Smooth muscle cell (in vitro differentiated cells): ENCODE measurements around the gene NUP50. TPM values are rescaled to one million over a fixed set of nuclear protein-coding genes. Genes with fewer than 3 reads are reported as not detected.

Source experiments
- DNase-seq: peaks from one replicate; lab custom pipeline; 2025; ENCODE audit not compliant: unreplicated experiment; lab: John Stamatoyannopoulos, UW
- H2AFZ ChIP-seq: fragments of 200-600 bp; sonication (generic); 2 replicates; pipeline ENCODE4 v1.6.0; 2016; ENCODE audit warnings: antibody characterized with exemption, low read depth, mild to moderate bottlenecking
- H3F3A ChIP-seq: fragments of 200-600 bp; sonication (generic); 2 replicates; pipeline ENCODE4 v1.6.0; 2017; ENCODE audit warnings: antibody characterized with exemption, low read depth
- H3K27ac ChIP-seq: fragments of 200-600 bp; sonication (generic); 2 replicates; pipeline ENCODE4 v1.5.1; 2016; ENCODE audit warnings: low read depth, mild to moderate bottlenecking
- H3K27me3 ChIP-seq: fragments of 200-600 bp; sonication (generic); 2 replicates; pipeline ENCODE4 v1.6.1; 2016; ENCODE audit warnings: low read depth, mild to moderate bottlenecking
- H3K36me3 ChIP-seq: fragments of 200-600 bp; sonication (generic); 2 replicates; pipeline ENCODE4 v1.5.1; 2016; ENCODE audit warnings: low read depth
- H3K4me1 ChIP-seq: fragments of 200-600 bp; sonication (generic); 2 replicates; pipeline ENCODE4 v1.5.1; 2016; ENCODE audit warnings: low read depth
- H3K4me2 ChIP-seq: fragments of 200-600 bp; sonication (generic); 2 replicates; pipeline ENCODE4 v1.6.0; 2016; ENCODE audit warnings: mild to moderate bottlenecking
- H3K4me3 ChIP-seq: fragments of 200-600 bp; sonication (generic); 2 replicates; pipeline ENCODE4 v1.5.1; 2016; ENCODE audit warnings: mild to moderate bottlenecking
- H3K79me2 ChIP-seq: fragments of 200-600 bp; sonication (generic); 2 replicates; pipeline ENCODE4 v1.6.0; 2016; ENCODE audit warnings: low read depth, mild to moderate bottlenecking
- H3K9ac ChIP-seq: fragments of 200-600 bp; sonication (generic); 2 replicates; pipeline ENCODE4 v1.6.0; 2016; ENCODE audit warnings: low read depth
- H3K9me3 ChIP-seq: fragments of 200-600 bp; sonication (generic); replicated peaks from 2 replicates; pipeline ENCODE4 v1.5.1; 2016; ENCODE audit warnings: low read depth
- H4K20me1 ChIP-seq: fragments of 200-600 bp; sonication (generic); 2 replicates; pipeline ENCODE4 v1.6.0; 2016; ENCODE audit warnings: low read depth
- WGBS: methylation state at CpG from one replicate; pipeline ENCODE4 v1.1.7; 2016; ENCODE audit warnings: low lambda C conversion rate; 5-methylcytosine and 5-hydroxymethylcytosine counted together
- polyA plus RNA-seq: library from polyadenylated mRNA; unstranded; fragments of >200 nt; fragmentation: Nextera tagmentation; extraction: Ambion mirVana; gene quantifications from 2 replicates; pipeline ENCODE4 v1.2.1, GENCODE V29; 2016
- total RNA-seq: library from RNA; depleted of rRNA; stranded (reverse); fragments of >200 nt; gene quantifications from 2 replicates; pipeline ENCODE4 v1.2.3, GENCODE V29; 2014
- TF ChIP-seq, protein P1 (sequence below): fragments of 200-600 bp; sonication (generic); IDR thresholded peaks from 2 replicates; pipeline ENCODE4 v1.5.1; 2017; ENCODE audit warnings: borderline replicate concordance, mild to moderate bottlenecking, antibody characterized with exemption; ENCODE audit not compliant: insufficient read depth, poor library complexity, severe bottlenecking

The NUP50 gene
- total and polyA plus RNA-seq, 2 experiments from 2014 or later = 18.6 to 21.0 TPM

DNA sequence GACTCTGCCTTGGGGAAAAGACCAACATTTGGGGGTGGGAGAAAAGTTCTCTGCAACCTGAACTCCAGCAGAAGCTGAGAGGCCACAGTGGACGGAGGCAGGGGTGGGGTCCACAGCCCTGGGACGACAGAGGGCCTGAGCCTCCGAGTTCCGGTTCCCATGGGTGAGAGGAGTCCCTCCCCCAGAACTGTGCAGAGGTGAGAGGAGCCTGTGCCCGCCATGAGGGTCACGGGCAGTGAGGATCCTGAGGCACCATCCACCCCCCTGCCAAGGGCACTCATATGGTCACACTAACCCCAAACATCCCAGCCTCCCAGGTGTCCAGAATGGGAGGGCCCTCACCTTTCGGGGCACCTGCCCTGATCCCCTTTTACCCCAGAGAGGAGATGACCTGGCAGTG is 46.4 kb downstream of the NUP50 start:
- 96% methylated on average over 7 of the region's 7 CpGs for WGBS
- TF ChIP-seq, protein P1, sequence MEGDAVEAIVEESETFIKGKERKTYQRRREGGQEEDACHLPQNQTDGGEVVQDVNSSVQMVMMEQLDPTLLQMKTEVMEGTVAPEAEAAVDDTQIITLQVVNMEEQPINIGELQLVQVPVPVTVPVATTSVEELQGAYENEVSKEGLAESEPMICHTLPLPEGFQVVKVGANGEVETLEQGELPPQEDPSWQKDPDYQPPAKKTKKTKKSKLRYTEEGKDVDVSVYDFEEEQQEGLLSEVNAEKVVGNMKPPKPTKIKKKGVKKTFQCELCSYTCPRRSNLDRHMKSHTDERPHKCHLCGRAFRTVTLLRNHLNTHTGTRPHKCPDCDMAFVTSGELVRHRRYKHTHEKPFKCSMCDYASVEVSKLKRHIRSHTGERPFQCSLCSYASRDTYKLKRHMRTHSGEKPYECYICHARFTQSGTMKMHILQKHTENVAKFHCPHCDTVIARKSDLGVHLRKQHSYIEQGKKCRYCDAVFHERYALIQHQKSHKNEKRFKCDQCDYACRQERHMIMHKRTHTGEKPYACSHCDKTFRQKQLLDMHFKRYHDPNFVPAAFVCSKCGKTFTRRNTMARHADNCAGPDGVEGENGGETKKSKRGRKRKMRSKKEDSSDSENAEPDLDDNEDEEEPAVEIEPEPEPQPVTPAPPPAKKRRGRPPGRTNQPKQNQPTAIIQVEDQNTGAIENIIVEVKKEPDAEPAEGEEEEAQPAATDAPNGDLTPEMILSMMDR = no peak
- Histone ChIP-seq H4K20me1 (peaks cover 27% of the 10 kb centered on the region), H3K4me1 (peaks cover 12% of the 10 kb centered on the region), H3K79me2 (peaks cover 11% of the 10 kb centered on the region), H3K9me3 (no peaks in the 10 kb centered on the region), H3K9ac (no peak overlapping the region), H3K36me3 (no peaks in the 10 kb centered on the region), H3K4me3 (no peak overlapping the region), H3K27ac (peak overlapping the region; percentile 89), H3F3A (peaks cover 9% of the 10 kb centered on the region), H3K27me3 (no peaks in the 10 kb centered on the region), H2AFZ (no peak overlapping the region), H3K4me2 (no peak overlapping the region)
- DNase-seq = no peak

DNA sequence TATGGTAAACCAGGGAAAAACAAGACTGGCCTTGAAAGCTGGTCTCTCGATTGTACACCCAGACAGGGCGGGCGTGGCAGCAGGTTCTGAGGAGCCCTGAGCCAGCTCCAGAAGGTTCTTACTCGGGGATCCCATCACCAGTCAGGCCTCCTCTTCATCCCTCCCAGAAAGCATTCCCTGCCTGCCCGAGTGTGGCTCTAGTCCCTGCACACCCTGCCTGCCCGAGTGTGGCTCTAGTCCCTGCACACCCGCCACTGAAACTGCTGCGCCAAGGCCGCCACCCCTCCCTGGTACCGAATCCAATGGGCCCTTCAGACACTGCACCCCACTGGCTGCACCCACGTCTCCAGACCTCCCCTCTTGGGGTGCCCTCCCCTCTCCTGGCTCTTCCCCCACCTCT is 46.9 kb downstream of the NUP50 start:
- no peaks in the 10 kb centered on the region for H3K9me3 ChIP-seq
- H3F3A ChIP-seq = peaks cover 9% of the 10 kb centered on the region
- peaks cover 15% of the 10 kb centered on the region for H3K79me2 ChIP-seq
- TF ChIP-seq, protein P1 = no peak
- H2AFZ ChIP-seq = no peak overlapping the region
- peaks cover 31% of the 10 kb centered on the region for H4K20me1 ChIP-seq
- peaks cover 12% of the 10 kb centered on the region for H3K4me1 ChIP-seq
- H3K9ac ChIP-seq = peak overlapping the region; percentile 48
- no peak overlapping the region for H3K4me3 ChIP-seq
- no peaks in the 10 kb centered on the region for H3K36me3 ChIP-seq
- WGBS = 87% methylated on average over 11 of the region's 11 CpGs
- no peaks in the 10 kb centered on the region for H3K27me3 ChIP-seq
- no peak for DNase-seq
- H3K27ac ChIP-seq = peak overlapping the region; percentile 89
- no peak overlapping the region for H3K4me2 ChIP-seq

DNA sequence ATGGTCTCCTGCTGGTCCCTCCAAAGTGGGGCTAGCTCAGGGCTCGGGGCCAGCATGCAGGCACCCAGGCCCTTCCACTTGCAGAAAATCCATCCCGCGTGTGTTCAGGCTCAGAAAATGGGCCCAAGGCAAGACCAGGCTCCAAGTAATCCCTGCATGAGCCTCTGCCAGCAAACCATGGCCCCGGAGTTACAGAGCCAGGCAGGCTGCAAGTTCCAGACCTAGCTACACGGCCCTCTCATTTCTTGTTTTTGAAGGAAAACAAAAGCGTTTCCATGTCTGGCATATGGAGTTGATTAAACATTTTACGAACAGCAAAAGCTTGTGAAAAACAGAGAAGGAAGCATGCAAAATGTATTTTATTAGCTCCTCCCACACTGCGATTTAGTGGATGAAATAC is 47.3 kb downstream of the NUP50 start:
- peaks cover 35% of the 10 kb centered on the region for H4K20me1 ChIP-seq
- H3K36me3 ChIP-seq = no peaks in the 10 kb centered on the region
- peaks cover 17% of the 10 kb centered on the region for H3K79me2 ChIP-seq
- no peak overlapping the region for H2AFZ ChIP-seq
- H3K4me2 ChIP-seq = peak overlapping the region; percentile 92
- TF ChIP-seq, protein P1 = no peak
- DNase-seq = no peak
- H3F3A ChIP-seq = peaks cover 9% of the 10 kb centered on the region
- H3K4me3 ChIP-seq = no peak overlapping the region
- H3K27ac ChIP-seq = peak overlapping the region; percentile 89
- peaks cover 12% of the 10 kb centered on the region for H3K4me1 ChIP-seq
- 41% methylated on average over 8 of the region's 8 CpGs for WGBS
- H3K9me3 ChIP-seq = no peaks in the 10 kb centered on the region
- H3K9ac ChIP-seq = peak overlapping the region; percentile 48
- no peaks in the 10 kb centered on the region for H3K27me3 ChIP-seq

DNA sequence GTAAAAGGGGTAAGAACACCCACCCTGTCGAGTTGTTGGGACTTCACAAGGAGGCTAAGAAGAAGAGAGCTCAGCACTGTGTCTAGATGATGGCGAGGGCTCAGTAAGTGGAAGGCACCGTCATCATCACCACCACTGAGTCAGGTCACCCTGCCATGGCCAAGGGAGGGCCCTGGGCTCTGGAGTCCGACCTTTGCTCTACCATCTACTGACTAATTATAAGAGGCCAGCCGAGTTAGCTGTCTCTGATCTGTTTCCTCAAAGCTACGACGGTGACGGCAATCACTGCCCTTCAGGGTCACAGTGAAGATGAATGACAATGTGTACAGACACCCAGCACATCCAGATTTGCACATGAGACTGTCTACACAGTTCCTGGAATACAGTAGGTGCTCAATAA is 47.7 kb downstream of the NUP50 start:
- H4K20me1 ChIP-seq = peaks cover 40% of the 10 kb centered on the region
- 65% methylated on average over 8 of the region's 8 CpGs for WGBS
- H3K9ac ChIP-seq = peak overlapping the region; percentile 48
- peaks cover 22% of the 10 kb centered on the region for H3K79me2 ChIP-seq
- no peaks in the 10 kb centered on the region for H3K36me3 ChIP-seq
- no peaks in the 10 kb centered on the region for H3K9me3 ChIP-seq
- H3K4me1 ChIP-seq = peaks cover 12% of the 10 kb centered on the region
- no peaks in the 10 kb centered on the region for H3K27me3 ChIP-seq
- H3K4me2 ChIP-seq = peak overlapping the region; percentile 92
- peaks cover 9% of the 10 kb centered on the region for H3F3A ChIP-seq
- no peak for DNase-seq
- TF ChIP-seq, protein P1 = no peak
- peak overlapping the region; percentile 89 for H3K27ac ChIP-seq
- no peak overlapping the region for H2AFZ ChIP-seq
- no peak overlapping the region for H3K4me3 ChIP-seq
